Neural progenitor cell (in vitro differentiated cells): ENCODE measurements around the gene MDM2. TPM values are rescaled to one million over a fixed set of nuclear protein-coding genes. Genes with fewer than 3 reads are reported as not detected.
"Not testable (repeated sequence)": the region's sequence is repeated elsewhere in the genome, so short reads cannot be mapped to it uniquely, and the experiment has no call there.

Experiments used
- DNase-seq: peaks from one replicate; pipeline ENCODE4 v3.0.0-alpha.2; 2016; ENCODE audit warnings: low spot score
- H2AFZ ChIP-seq: fragments of 200-600 bp; sonication (generic); replicated peaks from 2 replicates; pipeline ENCODE4 v1.6.1; 2016; ENCODE audit warnings: antibody characterized with exemption
- H3F3A ChIP-seq: fragments of 200-600 bp; sonication (generic); 2 replicates; pipeline ENCODE4 v1.6.1; 2016; ENCODE audit warnings: antibody characterized with exemption, low read depth
- H3K27ac ChIP-seq: fragments of 200-600 bp; sonication (generic); 2 replicates; pipeline ENCODE4 v1.5.1; 2016; ENCODE audit warnings: mild to moderate bottlenecking
- H3K27me3 ChIP-seq: fragments of 200-600 bp; sonication (generic); 2 replicates; pipeline ENCODE4 v1.6.1; 2016; ENCODE audit warnings: mild to moderate bottlenecking, moderate library complexity
- H3K36me3 ChIP-seq: fragments of 200-600 bp; sonication (generic); 2 replicates; pipeline ENCODE4 v1.5.1; 2016
- H3K4me1 ChIP-seq: fragments of 200-600 bp; sonication (generic); 2 replicates; pipeline ENCODE4 v1.6.1; 2016; ENCODE audit warnings: mixed run types
- H3K4me2 ChIP-seq: fragments of 200-600 bp; sonication (generic); 2 replicates; pipeline ENCODE4 v1.6.1; 2016
- H3K4me3 ChIP-seq: fragments of 200-600 bp; sonication (generic); 2 replicates; pipeline ENCODE4 v1.5.1; 2016
- H3K79me2 ChIP-seq: fragments of 200-600 bp; sonication (generic); 2 replicates; pipeline ENCODE4 v1.6.1; 2016; ENCODE audit warnings: low read depth
- H3K9ac ChIP-seq: fragments of 200-600 bp; sonication (generic); 2 replicates; pipeline ENCODE4 v1.6.1; 2016
- H3K9me3 ChIP-seq: fragments of 200-600 bp; sonication (generic); 2 replicates; pipeline ENCODE4 v1.5.1; 2016; ENCODE audit warnings: low read depth
- H4K20me1 ChIP-seq: fragments of 200-600 bp; sonication (generic); 2 replicates; pipeline ENCODE4 v1.6.1; 2016; ENCODE audit warnings: low read depth
- H3K27ac Mint-ChIP-seq: 3 replicates; pipeline ENCODE4 v1.8.0; 2021; ENCODE audit warnings: mixed read lengths
- H3K27me3 Mint-ChIP-seq: 2 replicates; pipeline ENCODE4 v1.8.0; 2022; ENCODE audit warnings: low read depth, mild to moderate bottlenecking, inconsistent platforms, moderate library complexity, mixed read lengths; ENCODE audit not compliant: insufficient read depth
- H3K36me3 Mint-ChIP-seq: 3 replicates; pipeline ENCODE4 v1.8.0; 2021; ENCODE audit warnings: mixed read lengths
- H3K4me1 Mint-ChIP-seq: 3 replicates; pipeline ENCODE4 v1.8.0; 2021; ENCODE audit warnings: mixed read lengths
- H3K4me3 Mint-ChIP-seq: 3 replicates; pipeline ENCODE4 v1.8.0; 2021; ENCODE audit warnings: mild to moderate bottlenecking, moderate library complexity, mixed read lengths
- H3K9me3 Mint-ChIP-seq: 3 replicates; pipeline ENCODE4 v1.8.0; 2020; ENCODE audit warnings: mixed read lengths
- CTCF ChIP-seq: fragments of 200-600 bp; sonication (generic); IDR thresholded peaks from 2 replicates; pipeline ENCODE4 v1.5.1; 2017; ENCODE audit warnings: antibody characterized with exemption, mild to moderate bottlenecking
- EZH2 ChIP-seq: fragments of 200-600 bp; sonication (generic); IDR thresholded peaks from 2 replicates; pipeline ENCODE4 v1.6.1; 2017; ENCODE audit warnings: antibody characterized with exemption, mild to moderate bottlenecking, moderate library complexity
- EZH2phosphoT487 ChIP-seq: fragments of 200-600 bp; sonication (generic); IDR thresholded peaks from 2 replicates; pipeline ENCODE4 v1.6.1; 2017; ENCODE audit warnings: antibody characterized with exemption
- total RNA-seq: library from RNA; depleted of rRNA; stranded (reverse); fragments of >200 nt; gene quantifications from 2 replicates; pipeline ENCODE4 v1.2.3, GENCODE V29; 2015; ENCODE audit warnings: low replicate concordance

The MDM2 gene
- total RNA-seq, 1 donor from 2014 or later = 93.8 TPM

GRCh38 chr12:68798882-68799234 is 9.1 kb upstream of the MDM2 start:
- no peak overlapping the region for H3K4me3 ChIP-seq
- H3K79me2 ChIP-seq = no peaks in the 10 kb centered on the region
- H3K27ac ChIP-seq = no peak overlapping the region
- Mint-ChIP-seq H3K36me3 (no peaks in the 10 kb centered on the region), H3K4me1 (no peaks in the 10 kb centered on the region), H3K27me3 (no peaks in the 10 kb centered on the region), H3K9me3 (no peaks in the 10 kb centered on the region), H3K27ac (no peak overlapping the region), H3K4me3 (no peak overlapping the region)
- H3K36me3 ChIP-seq = no peaks in the 10 kb centered on the region
- H3F3A ChIP-seq = no peaks in the 10 kb centered on the region
- no peaks in the 10 kb centered on the region for H3K4me1 ChIP-seq
- TF ChIP-seq EZH2 = no peak
- no peak for TF ChIP-seq CTCF
- no peak for TF ChIP-seq EZH2phosphoT487
- no peak for DNase-seq
- H3K9me3 ChIP-seq = no peaks in the 10 kb centered on the region
- H3K9ac ChIP-seq = no peak overlapping the region
- no peak overlapping the region for H2AFZ ChIP-seq
- no peak overlapping the region for H3K4me2 ChIP-seq
- H3K27me3 ChIP-seq = no peaks in the 10 kb centered on the region
- H4K20me1 ChIP-seq = no peaks in the 10 kb centered on the region

GRCh38 chr12:68800294-68800693 is 7.7 kb upstream of the MDM2 start:
- Histone ChIP-seq H3K4me2 (no peak overlapping the region), H4K20me1 (no peaks in the 10 kb centered on the region), H3K9ac (no peak overlapping the region), H3F3A (no peaks in the 10 kb centered on the region), H3K27ac (no peak overlapping the region), H3K36me3 (no peaks in the 10 kb centered on the region), H2AFZ (no peak overlapping the region), H3K27me3 (no peaks in the 10 kb centered on the region), H3K9me3 (no peaks in the 10 kb centered on the region), H3K4me3 (no peak overlapping the region), H3K79me2 (no peaks in the 10 kb centered on the region), H3K4me1 (no peaks in the 10 kb centered on the region)
- Mint-ChIP-seq H3K9me3 (no peaks in the 10 kb centered on the region), H3K27ac (no peak overlapping the region), H3K4me1 (peaks cover 8% of the 10 kb centered on the region), H3K27me3 (no peaks in the 10 kb centered on the region), H3K4me3 (no peak overlapping the region), H3K36me3 (no peaks in the 10 kb centered on the region)
- DNase-seq = no peak
- TF ChIP-seq EZH2phosphoT487 (no peak), EZH2 (no peak), CTCF (no peak)

GRCh38 chr12:68801124-68801523 is 6.9 kb upstream of the MDM2 start:
- not testable (repeated sequence) for H3K9me3 ChIP-seq, H3K36me3 Mint-ChIP-seq, H3K9me3 Mint-ChIP-seq, H3K27ac ChIP-seq, H3K27me3 ChIP-seq, H3K79me2 ChIP-seq, H3K4me1 ChIP-seq, H3F3A ChIP-seq, H3K4me2 ChIP-seq, H2AFZ ChIP-seq, H3K27ac Mint-ChIP-seq, H3K4me3 Mint-ChIP-seq, H4K20me1 ChIP-seq, H3K4me3 ChIP-seq, H3K9ac ChIP-seq, H3K27me3 Mint-ChIP-seq, DNase-seq, H3K36me3 ChIP-seq
- peaks cover 16% of the 10 kb centered on the region for H3K4me1 Mint-ChIP-seq

GRCh38 chr12:68802372-68802745 is 5.6 kb upstream of the MDM2 start:
- not testable (repeated sequence) for H3K36me3 Mint-ChIP-seq, H3K9me3 Mint-ChIP-seq, H3K9me3 ChIP-seq, H3K79me2 ChIP-seq, H4K20me1 ChIP-seq, DNase-seq, H3K27ac ChIP-seq, H3K27ac Mint-ChIP-seq, H3F3A ChIP-seq, H2AFZ ChIP-seq, H3K4me3 ChIP-seq, H3K4me2 ChIP-seq, H3K36me3 ChIP-seq, H3K4me3 Mint-ChIP-seq, H3K9ac ChIP-seq, H3K27me3 Mint-ChIP-seq, H3K4me1 ChIP-seq, H3K27me3 ChIP-seq
- H3K4me1 Mint-ChIP-seq = peaks cover 23% of the 10 kb centered on the region

- H3K9ac ChIP-seq, H3K27me3 ChIP-seq, H3K9me3 ChIP-seq, H3K36me3 ChIP-seq, H3K36me3 Mint-ChIP-seq, H3K79me2 ChIP-seq, H3K27ac ChIP-seq, H3K27me3 Mint-ChIP-seq, H3K4me1 ChIP-seq, DNase-seq, H2AFZ ChIP-seq, H3K4me3 ChIP-seq, H3K4me2 ChIP-seq, H3K27ac Mint-ChIP-seq, H3K9me3 Mint-ChIP-seq, H4K20me1 ChIP-seq, H3K4me3 Mint-ChIP-seq: not testable (repeated sequence)
- H3K4me1 Mint-ChIP-seq = peaks cover 25% of the 10 kb centered on the region
- peaks cover 14% of the 10 kb centered on the region for H3F3A ChIP-seq
Measured at GRCh38 chr12:68802911-68803651, 4.9 kb upstream of the MDM2 start.
